Fibroblast of skin of left biceps (primary cell): ENCODE data around the gene GAGE10.
"Not testable (repeated sequence)": the region's sequence is repeated elsewhere in the genome, so short reads cannot be mapped to it uniquely, and the experiment has no call there.

Experiments used
- DNase-seq, 2 experiments: peaks; one replicate each; pipeline ENCODE4 v3.0.0-alpha.2; 2013; ENCODE audit warnings: low read depth in 2 of 2

Gene GAGE10

DNA sequence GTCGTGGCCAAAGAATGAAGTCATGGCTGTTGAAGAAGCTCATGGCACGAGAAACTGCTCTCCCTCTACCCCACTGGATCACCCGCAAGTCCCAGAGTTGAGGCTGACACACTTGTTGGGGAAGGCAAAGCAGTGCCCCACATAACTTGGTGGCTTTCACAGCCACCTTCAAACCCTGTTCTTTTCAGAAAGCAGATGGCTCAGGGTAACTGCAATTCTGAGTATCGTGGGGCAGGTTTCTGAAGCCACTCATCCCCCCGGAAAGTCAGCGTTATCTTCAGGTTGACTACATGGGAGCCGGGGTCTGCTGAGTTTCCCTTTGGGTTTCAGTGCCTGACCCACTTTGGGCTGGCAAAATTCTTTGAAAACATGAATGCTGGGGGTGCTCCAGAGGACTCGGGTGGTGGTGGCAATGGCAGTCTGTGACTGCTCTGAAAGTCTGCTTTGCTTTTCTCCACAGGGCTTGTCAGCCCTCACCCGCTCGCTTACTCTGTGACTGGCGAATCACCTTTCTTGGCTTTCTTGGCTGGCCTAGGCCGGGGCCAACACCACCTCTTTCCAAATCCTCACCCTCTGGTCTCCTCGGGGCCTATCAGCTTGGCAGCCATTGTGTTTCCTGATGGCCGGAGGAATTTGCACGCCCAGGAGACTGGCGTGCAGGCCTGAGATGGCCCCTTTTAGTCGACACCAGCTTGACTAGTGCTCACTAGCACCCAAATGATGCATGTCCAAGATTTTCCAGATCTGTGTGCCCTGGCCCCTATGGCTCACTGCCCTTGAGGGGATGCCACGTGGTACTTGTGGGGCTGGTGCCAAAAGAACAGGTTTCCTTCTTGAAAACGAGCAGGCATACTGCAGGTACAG is 26.5 kb upstream of the GAGE10 start:
- no peak for DNase-seq

DNA sequence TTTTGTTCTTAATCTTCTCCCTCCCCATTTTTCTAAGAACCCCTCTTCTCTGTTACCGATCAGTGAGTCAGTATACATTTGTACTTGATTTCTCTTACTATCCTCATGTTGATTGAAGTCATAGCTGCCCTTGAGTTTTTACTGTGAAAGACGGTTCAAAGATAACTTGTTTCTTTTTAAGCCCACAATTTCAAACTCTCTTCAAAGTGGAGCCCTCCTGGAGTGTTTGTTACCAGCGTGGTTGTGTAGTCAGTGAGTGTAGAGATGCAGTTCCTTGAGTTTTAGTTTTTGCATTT is 26.0 kb upstream of the GAGE10 start:
- no peak for DNase-seq

DNA sequence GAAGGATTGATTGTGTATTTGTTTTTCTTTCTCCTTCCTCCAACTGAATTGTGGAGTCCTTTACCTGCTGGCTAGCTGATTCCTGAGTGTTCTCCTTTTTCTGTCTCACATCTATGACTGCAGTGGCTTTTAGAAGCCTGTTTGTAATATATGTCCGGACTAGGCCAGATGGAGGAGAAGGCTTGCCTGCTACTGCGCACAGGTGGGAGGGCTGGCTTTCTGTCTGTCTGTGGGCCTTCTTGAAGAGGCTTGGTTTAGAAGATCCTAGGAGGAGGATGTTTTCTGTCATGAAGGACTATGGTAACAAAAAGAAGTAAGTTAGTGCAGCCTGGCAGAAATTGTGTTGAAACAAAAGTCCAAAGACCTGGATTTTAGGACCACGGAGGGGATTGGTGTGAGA is 25.4 kb upstream of the GAGE10 start:
- DNase-seq = no peak

DNA sequence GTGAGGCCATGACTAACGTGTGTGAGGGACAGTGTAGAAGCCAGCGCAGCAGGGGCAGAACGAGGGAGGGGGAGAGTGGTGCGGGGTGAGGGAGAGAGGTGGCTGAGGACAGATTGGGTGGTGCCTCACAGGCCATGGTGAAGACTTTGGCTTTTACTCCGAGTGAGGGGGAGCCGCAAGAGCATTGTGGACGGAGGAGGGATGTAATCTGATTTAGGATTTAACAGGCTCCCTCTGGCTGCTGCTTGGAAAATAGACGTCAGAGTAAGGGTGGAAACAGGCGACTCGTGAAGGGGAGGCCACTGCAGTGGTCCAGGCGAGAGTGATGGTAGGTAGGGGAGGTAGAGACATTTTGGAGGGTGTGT is 20.8 kb upstream of the GAGE10 start:
- DNase-seq = no peak

GRCh38 chrX:49284212-49284611 is 19.2 kb upstream of the GAGE10 start:
- no peak for DNase-seq

- no peak for DNase-seq
These were observed 17.3 kb upstream of the GAGE10 start for GRCh38 chrX:49286136-49286535.

- no peak for DNase-seq
These were observed 16.9 kb upstream of the GAGE10 start for GRCh38 chrX:49286581-49286980.

- DNase-seq = no peak
These were observed 15.8 kb upstream of the GAGE10 start for GRCh38 chrX:49287665-49288064.

GRCh38 chrX:49290215-49290614 is 13.2 kb upstream of the GAGE10 start:
- no peak for DNase-seq

- DNase-seq = no peak
These were observed 11.7 kb upstream of the GAGE10 start for GRCh38 chrX:49291615-49292337.

GRCh38 chrX:49292400-49293362 is 10.8 kb upstream of the GAGE10 start:
- DNase-seq = no peak

- not testable (repeated sequence) for DNase-seq
These were observed 4.2 kb upstream of the GAGE10 start for GRCh38 chrX:49299293-49299692.

GRCh38 chrX:49300703-49301102 is 2.7 kb upstream of the GAGE10 start:
- no peak for DNase-seq

- not testable (repeated sequence) for DNase-seq
These were observed 4.3 kb downstream of the GAGE10 start for GRCh38 chrX:49307775-49308174.

DNA sequence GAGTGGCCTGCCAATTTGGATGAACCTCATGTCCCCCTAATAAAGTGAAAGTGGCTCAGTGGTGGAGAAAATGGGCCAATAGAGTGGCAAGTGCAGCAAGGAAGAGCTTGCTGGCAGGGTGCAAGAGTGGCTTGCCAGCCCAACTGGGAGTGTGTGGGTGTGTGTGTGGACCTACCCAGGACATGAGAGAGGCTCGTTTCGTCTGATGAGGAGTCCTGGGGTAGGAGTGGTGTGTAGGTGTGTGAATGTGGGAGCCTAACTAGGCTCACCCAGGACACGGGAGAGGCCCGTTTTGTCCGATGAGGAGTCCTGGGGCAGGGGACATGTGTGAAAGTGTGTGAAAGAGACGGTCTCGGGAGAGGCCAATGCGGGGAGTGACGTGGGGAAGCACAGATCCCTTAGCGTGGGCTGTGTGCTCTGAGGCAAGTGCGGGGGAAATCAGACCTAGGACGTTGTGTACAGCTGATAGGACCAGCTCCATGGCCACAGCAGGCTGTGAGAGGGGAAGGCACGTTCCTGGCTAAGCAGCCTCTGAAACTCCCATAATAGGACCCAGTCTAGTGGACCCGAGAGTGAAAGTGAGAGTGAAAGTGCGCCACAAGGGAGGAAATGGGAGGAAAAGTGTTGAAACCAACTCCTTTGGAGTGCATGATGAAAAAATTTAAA is 5.3 kb downstream of the GAGE10 start:
- no peak for DNase-seq

DNA sequence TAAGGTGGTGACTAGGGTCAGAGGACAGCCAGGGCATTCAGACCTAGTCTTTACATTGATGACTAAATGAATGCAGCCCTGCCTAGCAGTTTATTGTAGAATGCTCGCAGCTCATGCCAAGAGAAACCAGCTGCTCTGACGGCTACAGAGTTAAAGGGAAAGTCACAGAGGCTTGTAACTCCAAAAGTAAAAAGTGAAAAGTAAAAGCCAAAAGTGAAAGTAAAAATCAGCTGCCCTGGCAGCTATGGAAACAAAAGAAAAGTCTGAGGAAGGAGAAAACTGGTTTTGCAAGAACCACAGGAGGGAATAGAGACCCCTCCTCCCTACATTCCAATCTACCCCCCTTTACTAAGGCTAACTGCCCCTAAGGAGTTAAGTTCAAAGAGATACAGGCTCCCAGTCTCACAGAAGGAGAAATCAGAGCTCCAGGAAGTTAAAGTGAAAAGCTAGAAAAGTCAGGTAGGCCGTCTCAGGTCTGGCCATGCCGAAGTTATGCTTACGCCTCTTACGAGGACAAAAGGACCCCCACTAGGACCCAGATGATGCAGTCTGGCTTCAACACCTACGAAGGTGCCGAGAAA is 6.0 kb downstream of the GAGE10 start:
- peak in 1 of 2 experiments; percentile 2 for DNase-seq

- DNase-seq = no peak
These were observed 6.9 kb downstream of the GAGE10 start for GRCh38 chrX:49310371-49310770.

- DNase-seq = no peak
These were observed 8.7 kb downstream of the GAGE10 start for GRCh38 chrX:49312176-49312575.

GRCh38 chrX:49316085-49316484 is 12.6 kb downstream of the GAGE10 start:
- no peak for DNase-seq

- not testable (repeated sequence) for DNase-seq
These were observed 18.3 kb downstream of the GAGE10 start, which contains the start of gene GAGE12J for GRCh38 chrX:49321737-49322136. GAGE12J (plus strand) TSS chrX:49322037; CDS start chrX:49323194, 1,157 bp downstream.

DNA sequence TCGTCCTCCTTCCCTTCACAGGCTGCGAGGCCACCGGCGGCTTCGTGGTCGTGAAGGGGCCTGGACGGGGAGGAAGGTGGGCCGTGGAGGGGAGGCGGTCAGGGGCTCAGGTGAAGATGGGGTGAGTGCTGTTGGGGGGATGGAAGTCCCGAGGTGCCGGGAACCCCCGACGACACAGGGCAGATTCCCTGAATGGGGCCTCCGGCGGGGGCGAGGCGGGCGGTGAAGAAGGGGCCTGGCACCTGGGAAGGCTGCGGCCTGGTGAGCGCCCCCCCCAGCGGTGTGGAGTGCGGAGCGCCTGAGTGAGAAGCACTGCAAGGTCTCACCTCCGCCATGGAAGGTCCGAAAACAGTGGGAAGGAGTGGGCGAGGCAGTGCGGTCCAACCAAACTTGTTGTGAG is 18.8 kb downstream of the GAGE10 start:
- DNase-seq = not testable (repeated sequence)
